OCI-LY1 (cell line): ENCODE data around the gene UBIAD1.

Source experiments
- H2AFZ ChIP-seq: fragments of 200-600 bp; sonication (generic), shearing (Covaris generic); 2 replicates; pipeline ENCODE4 v1.6.0; 2014; ENCODE audit warnings: antibody characterized with exemption, mild to moderate bottlenecking, low read length
- H3F3A ChIP-seq: fragments of 200-600 bp; sonication (generic), shearing (Covaris generic); 2 replicates; pipeline ENCODE4 v1.6.0; 2014; ENCODE audit warnings: mild to moderate bottlenecking, antibody characterized with exemption, low read length, moderate library complexity; ENCODE audit not compliant: insufficient read depth
- H3K27ac ChIP-seq: fragments of 200-600 bp; sonication (generic); 2 replicates; pipeline ENCODE4 v1.5.1; 2014; ENCODE audit warnings: low read length, mixed run types, mild to moderate bottlenecking, low read depth; ENCODE audit not compliant: poor library complexity, severe bottlenecking
- H3K27me3 ChIP-seq: fragments of 200-600 bp; sonication (generic); 2 replicates; pipeline ENCODE4 v1.6.0; 2014; ENCODE audit warnings: antibody characterized with exemption, mild to moderate bottlenecking, low read length, moderate library complexity; ENCODE audit not compliant: insufficient read depth
- H3K36me3 ChIP-seq: fragments of 200-600 bp; sonication (generic); 2 replicates; pipeline ENCODE4 v1.6.1; 2014; ENCODE audit warnings: mild to moderate bottlenecking, antibody characterized with exemption, low read length, moderate library complexity, mixed read lengths; ENCODE audit not compliant: insufficient read depth
- H3K4me1 ChIP-seq: fragments of 200-600 bp; sonication (generic); 2 replicates; pipeline ENCODE4 v1.5.1; 2014; ENCODE audit warnings: mild to moderate bottlenecking, low read length, moderate library complexity; ENCODE audit not compliant: insufficient read depth, severe bottlenecking
- H3K4me2 ChIP-seq: fragments of 200-600 bp; sonication (generic), shearing (Covaris generic); 2 replicates; pipeline ENCODE4 v1.6.1; 2014; ENCODE audit warnings: low read length
- H3K4me3 ChIP-seq: fragments of 200-600 bp; sonication (generic); 2 replicates; pipeline ENCODE4 v1.5.1; 2014; ENCODE audit warnings: low read length, low read depth, mild to moderate bottlenecking, mixed read lengths; ENCODE audit not compliant: poor library complexity, severe bottlenecking
- H3K79me2 ChIP-seq: fragments of 200-600 bp; shearing (Covaris generic); 2 replicates; pipeline ENCODE4 v1.6.1; 2016; ENCODE audit warnings: mixed run types, low read length, mixed read lengths; ENCODE audit not compliant: insufficient read depth
- H3K9ac ChIP-seq: fragments of 200-600 bp; sonication (generic), shearing (Covaris generic); 2 replicates; pipeline ENCODE4 v1.6.1; 2014; ENCODE audit warnings: mild to moderate bottlenecking, low read length, mixed read lengths
- H3K9me2 ChIP-seq: fragments of 200-600 bp; sonication (generic), shearing (Covaris generic); 2 replicates; pipeline ENCODE4 v1.6.1; 2014; ENCODE audit warnings: low read depth, mild to moderate bottlenecking, low read length, mixed read lengths
- H3K9me3 ChIP-seq: fragments of 200-600 bp; shearing (Covaris generic); 2 replicates; pipeline ENCODE4 v1.6.1; 2014; ENCODE audit warnings: low read length, mixed read lengths
- H4K20me1 ChIP-seq: fragments of 200-600 bp; sonication (generic), shearing (Covaris generic); 2 replicates; pipeline ENCODE4 v1.6.0; 2016; ENCODE audit warnings: mild to moderate bottlenecking, low read length; ENCODE audit not compliant: insufficient read depth
- EZH2 ChIP-seq: fragments of 200-600 bp; sonication (generic), shearing (Covaris generic); IDR thresholded peaks from 2 replicates; pipeline ENCODE4 v1.8.0; 2017; ENCODE audit warnings: borderline replicate concordance, mixed run types, mild to moderate bottlenecking, antibody characterized with exemption, low read length, moderate library complexity, mixed read lengths
- TF ChIP-seq, protein P1 (sequence below): fragments of 200-600 bp; sonication (generic), shearing (Covaris generic); IDR thresholded peaks from 2 replicates; pipeline ENCODE4 v1.5.1; 2017; ENCODE audit warnings: mild to moderate bottlenecking, antibody characterized with exemption, low read length, moderate library complexity, mixed read lengths

The UBIAD1 gene

DNA sequence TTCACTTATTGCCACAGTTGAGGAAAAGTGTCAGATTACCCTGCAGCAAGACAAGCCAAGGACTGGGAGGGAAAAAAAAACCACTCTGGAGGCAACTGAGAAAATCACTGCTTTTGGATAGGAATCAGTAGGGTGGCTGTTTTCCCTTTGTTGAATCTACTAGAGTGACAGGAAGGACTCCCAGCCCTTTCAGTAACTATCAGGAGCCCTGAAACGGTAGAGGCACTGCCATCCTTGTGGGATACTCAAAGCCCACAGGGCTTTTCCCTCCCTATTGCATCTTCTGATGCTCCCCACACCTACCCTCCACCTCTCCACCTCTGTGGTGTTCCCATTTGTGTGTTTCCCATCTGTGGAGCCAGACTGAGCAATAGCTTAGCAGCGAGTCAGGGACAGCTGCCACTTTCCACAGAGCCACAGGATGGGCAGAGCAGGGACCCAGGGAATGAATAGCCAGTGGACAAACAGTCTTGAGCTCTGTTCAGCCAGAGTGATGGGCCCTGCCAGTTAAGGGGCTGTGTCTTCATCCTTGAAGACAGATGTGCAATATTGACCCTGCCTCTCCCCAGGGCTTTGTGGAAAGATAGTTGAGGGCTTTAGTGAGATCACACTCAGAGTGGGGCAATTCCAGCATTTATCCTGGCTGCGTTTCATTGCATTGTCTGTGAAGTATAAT is 13.9 kb downstream of the UBIAD1 start:
- H3K36me3 ChIP-seq: peaks cover 62% of the 10 kb centered on the region
- H2AFZ ChIP-seq: no peak overlapping the region
- H3K4me2 ChIP-seq: no peak overlapping the region
- no peak overlapping the region for H3K9ac ChIP-seq
- H4K20me1 ChIP-seq: no peaks in the 10 kb centered on the region
- H3K27ac ChIP-seq: no peak overlapping the region
- no peaks in the 10 kb centered on the region for H3K9me2 ChIP-seq
- no peaks in the 10 kb centered on the region for H3K79me2 ChIP-seq
- no peaks in the 10 kb centered on the region for H3K4me1 ChIP-seq
- H3K27me3 ChIP-seq: no peaks in the 10 kb centered on the region
- no peaks in the 10 kb centered on the region for H3K9me3 ChIP-seq
- H3K4me3 ChIP-seq: no peak overlapping the region
- H3F3A ChIP-seq: no peaks in the 10 kb centered on the region
- TF ChIP-seq, protein P1, sequence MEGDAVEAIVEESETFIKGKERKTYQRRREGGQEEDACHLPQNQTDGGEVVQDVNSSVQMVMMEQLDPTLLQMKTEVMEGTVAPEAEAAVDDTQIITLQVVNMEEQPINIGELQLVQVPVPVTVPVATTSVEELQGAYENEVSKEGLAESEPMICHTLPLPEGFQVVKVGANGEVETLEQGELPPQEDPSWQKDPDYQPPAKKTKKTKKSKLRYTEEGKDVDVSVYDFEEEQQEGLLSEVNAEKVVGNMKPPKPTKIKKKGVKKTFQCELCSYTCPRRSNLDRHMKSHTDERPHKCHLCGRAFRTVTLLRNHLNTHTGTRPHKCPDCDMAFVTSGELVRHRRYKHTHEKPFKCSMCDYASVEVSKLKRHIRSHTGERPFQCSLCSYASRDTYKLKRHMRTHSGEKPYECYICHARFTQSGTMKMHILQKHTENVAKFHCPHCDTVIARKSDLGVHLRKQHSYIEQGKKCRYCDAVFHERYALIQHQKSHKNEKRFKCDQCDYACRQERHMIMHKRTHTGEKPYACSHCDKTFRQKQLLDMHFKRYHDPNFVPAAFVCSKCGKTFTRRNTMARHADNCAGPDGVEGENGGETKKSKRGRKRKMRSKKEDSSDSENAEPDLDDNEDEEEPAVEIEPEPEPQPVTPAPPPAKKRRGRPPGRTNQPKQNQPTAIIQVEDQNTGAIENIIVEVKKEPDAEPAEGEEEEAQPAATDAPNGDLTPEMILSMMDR: no peak
- no peak for TF ChIP-seq EZH2

DNA sequence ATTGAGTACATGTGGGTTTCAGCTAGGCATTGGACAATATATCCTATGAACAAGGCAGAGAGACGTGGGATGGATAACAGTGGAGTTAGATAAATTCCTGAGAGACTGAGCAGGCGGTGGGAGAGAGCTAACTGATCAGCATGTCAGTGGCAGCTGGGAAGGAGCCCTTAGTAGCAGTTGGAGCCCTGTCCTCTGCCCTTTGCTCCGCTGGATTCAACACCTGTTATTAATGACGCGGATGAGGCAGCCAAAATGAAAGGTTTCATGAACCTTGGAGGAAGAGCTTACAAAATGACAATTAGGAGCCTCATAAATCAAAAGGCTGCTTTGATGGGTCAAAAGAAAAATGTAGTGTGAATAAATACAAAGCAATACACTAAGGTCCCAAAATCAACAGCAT is 16.1 kb downstream of the UBIAD1 start:
- H3K4me2 ChIP-seq: no peak overlapping the region
- H3K4me3 ChIP-seq: no peak overlapping the region
- H2AFZ ChIP-seq: no peak overlapping the region
- no peaks in the 10 kb centered on the region for H3K79me2 ChIP-seq
- H3F3A ChIP-seq: no peaks in the 10 kb centered on the region
- H3K4me1 ChIP-seq: no peaks in the 10 kb centered on the region
- H3K9me3 ChIP-seq: no peaks in the 10 kb centered on the region
- no peaks in the 10 kb centered on the region for H4K20me1 ChIP-seq
- H3K36me3 ChIP-seq: peaks cover 49% of the 10 kb centered on the region
- no peaks in the 10 kb centered on the region for H3K9me2 ChIP-seq
- H3K27ac ChIP-seq: no peak overlapping the region
- no peak for TF ChIP-seq EZH2
- no peaks in the 10 kb centered on the region for H3K27me3 ChIP-seq
- H3K9ac ChIP-seq: no peak overlapping the region

DNA sequence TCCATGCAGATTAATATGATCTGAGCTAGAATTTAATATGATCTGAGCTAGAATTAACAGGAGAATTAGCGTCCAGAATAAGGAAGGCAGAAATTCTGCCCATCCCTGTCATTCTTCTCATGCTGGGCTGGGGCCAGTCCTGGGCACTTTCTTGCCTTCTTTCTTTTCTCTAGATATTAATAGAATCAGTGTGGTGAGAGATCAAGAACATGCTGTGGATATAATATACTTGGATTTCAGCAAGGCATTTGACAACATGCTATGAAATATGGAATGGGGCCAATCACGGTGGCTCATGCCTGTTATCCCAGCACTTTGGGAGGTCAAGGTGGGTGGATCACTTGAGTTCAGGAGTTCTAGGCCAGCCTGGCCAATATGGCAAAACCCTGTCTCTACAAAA is 18.1 kb downstream of the UBIAD1 start:
- Histone ChIP-seq H4K20me1 (no peaks in the 10 kb centered on the region), H3K36me3 (peaks cover 51% of the 10 kb centered on the region), H3K27me3 (no peaks in the 10 kb centered on the region), H3K4me3 (no peak overlapping the region), H2AFZ (no peak overlapping the region), H3K79me2 (no peaks in the 10 kb centered on the region), H3K4me1 (no peaks in the 10 kb centered on the region), H3K27ac (no peak overlapping the region), H3K9me3 (no peaks in the 10 kb centered on the region), H3K4me2 (no peak overlapping the region), H3K9me2 (no peaks in the 10 kb centered on the region), H3K9ac (no peak overlapping the region), H3F3A (no peaks in the 10 kb centered on the region)
- TF ChIP-seq, protein P1: no peak
- TF ChIP-seq EZH2: no peak

DNA sequence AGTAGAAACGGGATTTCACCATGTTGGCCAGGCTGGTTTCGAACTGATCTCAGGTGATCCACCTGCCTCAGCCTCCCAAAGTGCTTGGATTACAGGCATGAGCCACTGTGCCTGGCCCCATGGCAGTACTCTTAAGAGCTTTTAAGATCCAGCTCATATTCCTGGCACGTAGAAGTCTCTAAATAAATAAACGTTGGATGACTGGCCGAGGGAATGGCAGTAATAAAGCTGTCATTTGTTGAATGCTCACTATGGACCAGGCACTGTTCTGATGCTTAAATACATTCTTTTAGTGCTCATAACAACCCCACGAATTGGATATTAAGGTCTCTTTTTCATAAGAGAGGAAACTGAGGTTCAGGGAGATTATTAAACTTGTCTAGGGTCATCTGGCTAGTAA is 20.9 kb downstream of the UBIAD1 start:
- Histone ChIP-seq H3K9ac (no peak overlapping the region), H3K27me3 (no peaks in the 10 kb centered on the region), H3K36me3 (peaks cover 26% of the 10 kb centered on the region), H3K4me2 (no peak overlapping the region), H3K9me2 (no peaks in the 10 kb centered on the region), H3K4me3 (no peak overlapping the region), H4K20me1 (no peaks in the 10 kb centered on the region), H3K79me2 (no peaks in the 10 kb centered on the region), H3K9me3 (no peaks in the 10 kb centered on the region), H3K4me1 (no peaks in the 10 kb centered on the region), H2AFZ (no peak overlapping the region), H3F3A (no peaks in the 10 kb centered on the region), H3K27ac (no peak overlapping the region)
- TF ChIP-seq, protein P1: no peak
- TF ChIP-seq EZH2: no peak
